DMS153 treated with DMSO at 0.1 percent for 48 hours (cell line): ENCODE data around the gene SP6.
A peak's percentile ranks its signal among the peaks of the same experiment; 100 is the strongest.

ENCODE experiments used
- DNase-seq: peaks from one replicate; lab custom pipeline; 2025; ENCODE audit not compliant: unreplicated experiment; lab: John Stamatoyannopoulos, UW

SP6 gene

DNA sequence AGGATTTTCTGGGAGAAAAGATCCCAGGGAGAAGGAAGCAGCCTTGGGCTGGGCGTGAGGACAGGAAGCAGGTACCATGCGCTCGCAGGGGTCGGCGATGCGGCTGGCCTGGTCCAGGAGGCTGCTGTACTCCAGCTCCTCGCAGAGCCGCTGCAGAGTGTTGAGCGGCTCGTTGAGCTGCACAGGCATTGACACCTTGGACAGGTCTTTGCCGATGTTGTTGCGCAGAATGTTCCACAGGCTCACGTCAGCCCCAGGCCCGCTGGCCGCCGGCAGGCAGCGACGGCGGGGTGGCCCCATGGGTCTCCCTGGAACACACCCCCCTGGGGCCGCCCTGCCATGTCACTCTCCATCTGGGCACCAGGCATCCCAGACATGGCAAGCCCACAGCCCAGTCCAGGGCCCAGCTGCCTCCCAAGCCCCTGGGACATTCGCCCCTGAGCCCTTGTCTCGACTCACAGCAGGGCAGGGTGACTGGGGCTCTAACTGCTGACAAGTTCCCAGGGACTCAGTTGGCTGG is 37.4 kb downstream of the SP6 start:
- DNase-seq = no peak

DNA sequence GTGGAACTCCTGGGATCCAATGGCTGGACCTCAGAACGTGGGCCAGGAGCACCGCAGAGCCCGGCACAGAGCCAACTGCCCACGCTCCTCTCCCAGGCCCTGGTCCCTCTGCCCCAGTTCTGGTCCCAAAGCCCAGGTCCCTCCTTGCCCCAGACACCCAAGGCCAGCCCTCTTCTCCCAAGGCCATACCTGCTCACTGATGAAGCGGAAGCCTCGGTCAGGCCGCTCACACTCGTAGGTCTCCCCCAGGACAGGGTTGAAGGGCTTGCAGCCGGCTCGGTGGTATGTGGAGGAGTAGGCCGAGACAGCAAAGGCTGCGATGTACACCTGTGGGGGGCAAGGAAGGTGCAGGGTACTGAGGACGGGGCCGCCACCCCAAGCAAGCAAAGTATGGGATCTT is 37.9 kb downstream of the SP6 start:
- DNase-seq = no peak

DNA sequence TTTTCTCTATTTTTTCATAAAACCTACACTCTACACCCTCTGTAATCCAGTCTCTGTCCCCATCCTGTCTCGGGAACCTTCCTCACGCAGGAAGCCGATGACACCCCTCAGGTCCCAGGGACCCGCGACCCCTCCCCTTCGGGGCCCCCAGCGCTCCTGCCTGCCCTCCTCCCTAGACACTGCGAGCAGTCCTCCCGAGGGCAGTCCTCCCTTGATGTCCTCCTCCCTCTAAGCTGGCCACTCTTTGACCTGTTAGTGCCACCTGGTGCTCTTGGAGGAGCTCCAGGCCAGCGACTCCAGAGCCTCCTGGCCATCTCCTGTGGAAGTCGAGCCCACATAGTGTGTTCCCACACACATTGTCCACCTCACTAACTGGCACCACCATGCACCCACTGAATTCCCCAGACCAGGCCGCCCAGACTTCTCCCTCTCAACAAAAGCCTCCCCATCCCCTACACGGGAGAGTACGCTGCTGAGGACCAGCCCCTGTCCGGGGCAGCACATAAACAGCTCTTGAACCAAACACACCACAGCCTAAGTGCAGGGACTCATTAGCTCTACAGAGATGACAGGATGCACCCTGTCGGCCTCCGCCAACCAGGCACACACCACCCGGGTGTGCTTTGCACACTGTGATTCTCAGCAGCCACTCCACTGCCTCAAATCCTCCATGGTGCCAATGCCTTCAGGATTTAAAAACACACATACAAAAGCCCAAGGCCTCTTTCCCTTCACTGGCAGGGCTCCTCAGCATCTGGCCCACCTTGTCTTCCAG is 38.6 kb downstream of the SP6 start:
- DNase-seq = no peak

DNA sequence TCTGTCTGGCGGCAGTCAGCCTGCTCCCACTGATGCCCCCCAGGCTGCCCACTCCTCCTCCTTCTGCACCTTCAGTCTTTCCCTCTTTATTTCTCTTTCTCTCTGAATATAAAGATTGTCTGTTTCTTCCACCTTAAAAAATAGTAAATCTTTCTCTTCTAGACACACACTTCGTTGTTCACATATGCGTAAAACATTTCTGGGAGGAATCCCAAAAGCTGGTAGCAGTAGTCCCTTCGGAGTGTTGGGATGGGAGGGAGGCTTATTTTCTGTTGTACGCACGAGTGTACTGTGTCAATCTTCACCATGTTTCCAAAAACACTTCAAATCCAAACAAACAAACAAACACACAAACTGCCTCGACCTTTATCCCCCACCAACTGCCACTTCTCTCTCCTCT is 39.3 kb downstream of the SP6 start:
- DNase-seq = no peak

DNA sequence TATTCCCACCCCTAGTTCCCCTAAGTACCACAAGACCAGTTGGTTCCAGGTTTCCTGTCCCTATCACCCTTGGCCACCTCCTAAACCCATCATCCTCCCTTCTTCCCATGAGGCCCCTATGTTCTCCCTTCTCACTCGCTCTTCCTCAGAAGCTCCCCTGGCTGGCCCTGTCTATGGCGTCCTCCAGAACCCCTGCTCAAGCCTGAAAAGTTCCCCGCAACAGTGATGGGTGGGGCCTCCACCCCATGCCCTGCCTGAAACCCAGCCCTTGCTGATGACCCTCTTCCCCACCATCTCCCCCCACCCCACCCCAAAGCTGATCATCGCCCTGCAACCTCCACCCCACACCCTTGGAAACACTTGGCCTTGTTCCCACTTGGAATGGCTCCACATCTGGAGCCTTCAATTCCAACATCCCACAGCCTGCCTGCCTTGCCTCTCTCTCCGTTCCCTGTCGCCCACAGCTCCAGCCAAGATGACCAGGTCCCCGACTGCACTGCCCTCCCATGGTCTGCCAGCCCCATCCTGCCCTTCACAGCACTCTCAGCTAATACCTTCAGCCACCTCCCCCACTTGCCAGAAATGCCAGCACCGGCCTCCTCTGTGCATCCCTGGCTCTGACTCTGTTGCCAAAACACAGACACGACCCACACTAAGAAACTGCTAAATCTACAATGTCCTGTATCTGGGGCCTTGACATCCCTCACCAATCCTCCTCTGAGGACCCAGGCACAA is 39.9 kb downstream of the SP6 start:
- no peak for DNase-seq

DNA sequence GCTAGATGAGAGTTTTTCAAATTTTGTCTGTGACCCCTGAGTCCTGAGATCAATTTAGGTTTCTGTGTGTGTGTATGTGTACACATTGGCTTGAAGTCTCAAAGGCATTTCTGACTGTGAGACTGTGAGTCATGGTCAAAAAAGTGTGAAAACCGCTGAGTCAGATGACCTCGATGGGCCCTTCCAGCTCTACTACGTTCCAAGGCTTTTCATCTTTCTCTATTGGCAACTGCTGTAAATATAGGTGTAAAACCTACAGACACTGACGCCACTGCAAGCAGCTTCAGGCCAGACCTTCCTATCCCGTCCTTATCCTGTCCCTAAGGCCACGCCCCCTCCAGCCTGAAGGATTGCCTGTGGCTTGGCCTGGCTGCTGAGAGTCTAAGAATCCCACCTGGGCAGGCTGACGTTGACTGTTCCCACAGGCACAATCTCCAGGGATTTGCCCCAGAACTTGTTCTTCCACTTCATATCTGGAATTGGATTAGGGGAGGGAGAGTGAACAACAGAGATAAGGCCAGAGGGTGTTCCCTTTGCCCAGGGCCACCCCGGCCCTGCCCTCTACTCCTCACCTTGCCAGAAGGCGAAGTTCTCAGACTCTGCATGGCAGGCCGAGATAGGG is 40.7 kb downstream of the SP6 start:
- no peak for DNase-seq

DNA sequence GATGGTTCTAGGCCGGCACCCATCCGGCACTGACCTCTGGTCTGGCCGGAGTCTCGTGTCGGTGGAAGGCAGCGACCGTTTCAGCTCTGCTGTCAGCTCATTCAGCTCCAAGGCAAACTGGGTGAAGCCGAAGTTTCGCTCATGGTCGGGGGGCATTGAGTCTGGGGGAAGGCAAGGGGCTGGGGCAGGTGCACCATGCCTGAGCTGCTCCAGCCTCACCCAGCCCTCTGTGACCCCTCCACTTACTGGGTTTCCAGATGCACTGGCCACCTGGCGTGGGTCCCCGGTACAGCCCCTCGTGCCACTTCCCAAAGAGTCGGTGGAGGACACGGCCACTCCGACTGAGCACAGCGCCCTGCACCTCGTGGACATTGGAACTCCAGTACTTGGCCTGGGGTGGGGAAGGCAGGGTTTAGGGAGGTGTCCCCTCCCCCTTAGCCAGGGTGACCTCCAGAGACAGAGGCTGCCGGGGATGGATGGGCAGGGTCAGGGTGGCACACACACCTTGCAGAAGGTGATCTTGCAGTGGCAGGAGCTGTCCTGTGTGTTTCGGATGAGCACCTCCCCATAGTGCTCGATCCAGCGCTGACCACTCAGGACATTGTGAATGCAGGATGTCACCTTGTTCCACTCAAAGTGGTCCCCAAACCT is 42.0 kb downstream of the SP6 start:
- no peak for DNase-seq

DNA sequence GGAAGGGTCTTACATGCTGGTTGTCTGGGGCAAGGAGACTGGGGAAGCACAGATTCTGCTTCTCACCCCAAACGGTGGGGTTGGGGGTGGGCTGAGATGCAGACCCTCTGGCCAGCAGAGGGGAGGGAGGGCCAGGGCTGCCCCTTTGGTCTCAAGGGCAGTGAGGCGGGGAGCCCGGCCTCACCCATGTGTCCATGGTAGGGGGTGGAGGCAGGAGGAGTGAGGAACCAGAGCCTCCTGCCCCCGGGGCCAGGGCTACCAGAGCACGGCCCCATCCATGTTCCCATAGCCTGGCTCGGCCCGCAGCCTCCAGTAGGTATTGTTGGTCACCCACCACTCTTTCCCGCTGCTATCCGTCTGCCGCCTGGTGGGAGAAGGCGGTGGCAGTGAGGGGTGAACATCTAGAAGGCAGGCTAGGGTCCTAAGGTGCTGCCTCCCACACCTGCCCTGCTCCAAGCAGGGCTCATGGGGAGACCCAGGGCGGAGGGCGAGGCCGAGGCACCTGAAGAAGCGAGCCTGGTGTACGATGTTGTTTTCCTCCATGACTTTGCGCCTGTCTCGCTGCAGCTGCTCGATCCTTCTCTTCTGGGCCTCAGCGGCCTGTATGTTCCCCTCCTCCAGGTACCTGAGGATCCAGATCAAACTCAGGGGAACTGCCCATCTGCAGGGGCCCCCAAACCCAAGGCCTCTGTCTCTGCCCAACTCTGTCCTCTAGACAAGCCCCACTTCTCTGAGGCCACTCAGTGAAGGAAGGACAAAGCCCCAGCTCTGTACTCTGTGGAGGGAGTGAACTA is 42.7 kb downstream of the SP6 start:
- DNase-seq = no peak

DNA sequence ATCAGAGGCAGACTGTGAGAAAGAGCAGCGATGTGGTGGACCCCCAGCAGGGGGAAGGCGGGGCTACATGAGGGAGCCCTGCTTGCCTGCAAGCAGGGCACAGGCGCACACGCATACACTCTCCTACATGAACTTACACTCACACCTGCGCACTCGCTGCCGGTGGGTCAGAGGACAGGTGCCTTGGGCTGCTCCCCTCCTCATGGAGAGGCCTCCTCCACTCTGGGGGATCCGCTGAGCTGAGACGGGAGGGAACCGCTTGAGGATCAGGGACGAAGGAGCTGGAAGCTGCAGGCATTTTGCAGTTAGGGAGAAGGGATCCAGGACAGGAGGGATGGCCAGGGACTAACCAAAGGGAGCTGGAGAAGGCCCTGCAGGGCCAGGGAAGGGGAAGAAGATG is 43.5 kb downstream of the SP6 start:
- no peak for DNase-seq

DNA sequence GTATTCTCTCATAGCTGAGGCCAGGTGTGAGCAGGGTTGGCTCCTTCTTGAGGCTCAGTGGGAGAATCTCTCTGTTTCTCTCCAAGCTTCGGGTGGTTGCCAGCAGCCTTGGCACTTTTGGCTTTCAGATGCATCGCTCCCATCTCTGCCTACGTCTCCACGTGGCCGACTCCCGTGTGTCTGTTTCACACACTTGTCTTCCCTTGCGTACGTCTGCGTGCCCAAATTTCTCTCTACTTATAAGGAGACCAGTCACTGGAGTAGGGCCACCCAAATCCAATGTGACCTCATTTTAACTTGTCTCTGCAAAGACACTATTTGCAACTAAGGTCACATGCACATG is 44.1 kb downstream of the SP6 start:
- DNase-seq = no peak

DNA sequence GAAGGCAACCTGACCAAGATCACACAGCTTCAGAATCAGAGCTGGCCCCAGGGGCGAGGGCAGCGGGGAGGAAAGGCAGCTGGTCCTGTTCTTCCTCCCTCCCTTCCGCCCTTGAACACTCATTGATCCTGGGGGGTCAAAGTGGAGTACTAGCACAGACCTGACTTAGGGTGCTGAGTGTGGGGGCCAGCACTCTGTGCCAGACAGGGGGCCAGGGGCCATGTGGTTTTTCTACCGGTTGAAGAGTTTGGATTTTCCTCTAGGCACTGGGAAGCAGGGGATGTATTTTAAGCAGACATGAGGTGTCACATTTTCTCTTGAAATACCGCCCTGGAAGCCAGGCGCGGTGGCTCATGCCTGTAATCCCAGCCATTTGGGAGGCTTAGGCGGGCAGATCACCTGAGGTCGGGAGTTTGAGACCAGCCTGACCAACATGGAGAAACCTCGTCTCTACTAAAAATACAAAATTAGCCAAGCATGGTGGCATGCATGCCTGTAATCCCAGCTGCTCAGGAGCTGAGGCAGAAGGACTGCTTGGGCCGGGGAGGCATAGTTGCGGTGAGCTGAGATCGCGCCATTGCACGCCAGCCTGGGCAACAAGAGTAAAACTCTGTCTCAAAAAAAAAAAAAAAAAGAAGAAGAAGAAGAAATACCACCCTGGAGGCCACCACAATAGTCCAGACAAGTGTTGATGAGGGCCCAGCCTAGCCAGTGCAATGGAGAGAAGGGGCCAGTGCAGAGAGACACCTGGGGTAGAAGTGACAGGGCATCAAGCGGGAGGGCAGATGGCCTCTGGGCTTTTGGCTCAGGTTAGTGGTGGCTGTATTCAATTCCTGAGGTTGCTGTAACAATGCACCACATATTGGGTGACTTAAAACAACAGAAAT is 44.7 kb downstream of the SP6 start:
- no peak for DNase-seq

DNA sequence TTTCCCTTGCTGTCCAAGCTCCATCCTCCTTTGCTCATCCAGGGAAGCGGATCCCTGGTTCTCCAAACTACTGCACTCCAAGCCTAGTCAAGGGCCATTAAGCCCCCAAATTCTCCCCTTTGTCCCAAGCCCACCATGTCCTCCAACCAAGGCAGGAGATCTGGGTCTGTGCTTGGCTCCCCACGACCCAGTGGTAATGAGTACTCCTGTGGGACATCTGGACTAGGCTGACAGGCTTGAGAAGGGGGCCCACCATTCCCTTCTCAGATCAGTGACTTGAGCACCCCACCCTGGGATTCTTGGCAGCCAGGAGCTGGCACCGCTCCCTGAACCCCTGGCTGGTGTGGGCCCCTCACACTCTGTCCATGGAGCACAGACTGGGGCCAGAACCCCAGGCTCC is 46.5 kb downstream of the SP6 start:
- DNase-seq = no peak

DNA sequence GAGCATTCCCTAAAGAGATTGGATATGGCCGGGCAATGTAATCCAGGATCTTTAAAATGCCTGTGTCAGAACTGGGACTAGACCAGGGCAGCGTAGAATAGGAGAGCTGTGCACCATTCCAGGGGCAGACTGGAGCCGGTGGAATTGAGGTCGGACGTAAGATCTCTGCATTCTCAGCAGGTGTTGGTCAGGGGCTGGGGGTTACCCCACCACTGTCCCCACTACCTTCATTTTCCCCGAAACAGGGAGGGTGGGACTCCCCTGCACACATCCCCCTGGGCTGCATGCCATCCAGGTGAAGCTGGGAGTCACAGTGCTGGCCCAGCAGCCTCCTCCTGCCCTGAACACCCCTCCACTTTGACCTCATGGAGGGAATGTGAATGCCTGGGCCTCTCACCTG is 47.2 kb downstream of the SP6 start:
- DNase-seq = no peak

DNA sequence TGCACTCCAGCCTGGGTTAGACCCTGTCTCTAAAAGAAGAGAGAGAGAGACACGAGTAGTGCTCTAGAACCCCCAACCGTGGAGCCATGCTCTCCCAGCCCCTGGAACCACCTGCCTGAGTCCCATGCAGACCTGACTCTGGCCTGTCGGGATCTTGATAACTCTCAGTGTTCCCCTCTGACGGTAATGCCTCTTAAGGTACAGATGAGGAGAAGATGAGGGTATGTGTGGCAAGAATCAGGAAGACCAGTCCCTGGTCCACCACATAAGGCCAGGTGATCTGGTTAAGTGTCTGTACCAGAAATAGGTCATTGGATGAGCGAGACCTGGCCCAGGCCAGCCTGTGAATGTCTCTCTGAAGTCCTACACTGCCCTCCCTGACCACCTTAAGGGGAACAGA is 47.8 kb downstream of the SP6 start:
- no peak for DNase-seq

DNA sequence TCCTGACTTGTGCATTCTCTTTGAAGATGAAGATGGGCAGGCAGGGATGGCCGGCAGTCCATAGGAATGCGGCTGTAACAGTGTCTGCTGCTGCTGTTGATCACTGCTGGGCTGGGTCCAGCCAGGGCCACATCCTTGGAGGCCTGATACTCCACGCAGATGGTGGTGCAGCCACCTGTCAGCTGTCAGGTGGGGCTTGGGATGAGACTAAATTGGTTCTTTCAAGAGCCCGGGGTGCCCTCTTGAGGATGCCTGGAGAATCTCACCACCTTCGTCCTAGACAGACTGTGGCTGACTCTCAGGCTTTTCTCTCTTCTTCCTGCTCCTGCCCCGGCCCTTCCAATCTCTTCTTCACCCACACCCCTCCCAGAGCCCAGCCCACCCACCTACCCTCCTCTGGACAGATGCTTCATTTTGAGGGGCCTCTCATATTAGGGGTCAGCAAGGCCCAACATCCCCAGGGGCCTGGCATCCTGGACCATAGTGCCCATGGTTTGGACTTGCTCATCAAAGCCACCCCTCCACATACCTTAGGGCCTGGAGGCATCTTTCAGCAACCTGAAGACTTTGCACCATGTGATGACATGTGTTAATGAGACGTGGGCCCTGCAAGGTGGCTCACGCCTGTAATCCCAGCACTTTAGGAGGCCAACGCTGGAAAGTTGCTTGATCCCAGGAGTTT is 48.5 kb downstream of the SP6 start:
- peak; percentile 66 for DNase-seq

DNA sequence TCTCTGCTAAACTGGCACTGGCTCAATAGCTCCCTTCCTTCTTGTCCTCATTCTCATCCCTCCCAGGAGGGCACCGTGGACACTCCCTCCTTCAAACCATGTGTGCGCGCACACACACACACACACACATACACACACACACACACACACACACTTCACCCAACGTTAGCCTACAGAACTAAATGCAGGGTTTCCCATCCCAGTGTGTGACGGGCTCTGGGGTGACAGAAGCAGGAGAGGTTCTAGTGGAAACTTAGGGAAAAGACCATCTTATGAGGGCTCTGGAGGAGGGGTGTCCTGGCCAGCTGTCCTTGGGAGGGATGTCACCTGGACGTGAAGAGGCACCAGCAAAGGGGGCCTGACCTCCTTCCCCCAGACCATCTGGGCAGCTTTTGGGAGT is 49.1 kb downstream of the SP6 start:
- no peak for DNase-seq

DNA sequence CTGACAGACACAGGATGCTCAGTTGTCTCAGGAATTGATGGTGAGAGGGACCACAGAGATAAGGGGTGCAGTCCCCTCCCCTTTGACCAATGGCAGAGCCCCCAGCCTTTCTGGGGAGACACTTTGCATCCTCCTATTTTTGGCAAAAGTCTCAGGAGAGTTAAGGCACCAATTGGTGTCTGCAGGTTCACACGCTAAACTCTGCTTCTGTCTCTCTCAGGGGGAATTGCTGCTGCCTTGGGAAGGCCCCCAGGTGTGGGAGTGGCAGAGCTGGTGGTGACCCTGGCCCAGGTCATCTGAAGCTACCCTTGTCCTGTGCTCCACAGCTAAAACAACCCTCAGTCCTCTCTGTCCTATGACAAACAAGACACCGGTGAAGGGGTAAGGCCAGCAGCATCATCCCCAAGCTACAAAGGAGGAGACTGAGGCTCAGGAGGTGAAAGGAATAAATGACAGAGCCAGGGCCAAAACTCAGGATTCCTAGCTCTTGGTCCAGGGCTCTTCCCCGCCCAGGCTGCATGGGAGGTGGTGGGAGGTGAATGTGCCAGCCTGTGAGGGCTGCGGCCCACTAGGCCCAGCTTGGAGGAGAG is 49.7 kb downstream of the SP6 start:
- no peak for DNase-seq

DNA sequence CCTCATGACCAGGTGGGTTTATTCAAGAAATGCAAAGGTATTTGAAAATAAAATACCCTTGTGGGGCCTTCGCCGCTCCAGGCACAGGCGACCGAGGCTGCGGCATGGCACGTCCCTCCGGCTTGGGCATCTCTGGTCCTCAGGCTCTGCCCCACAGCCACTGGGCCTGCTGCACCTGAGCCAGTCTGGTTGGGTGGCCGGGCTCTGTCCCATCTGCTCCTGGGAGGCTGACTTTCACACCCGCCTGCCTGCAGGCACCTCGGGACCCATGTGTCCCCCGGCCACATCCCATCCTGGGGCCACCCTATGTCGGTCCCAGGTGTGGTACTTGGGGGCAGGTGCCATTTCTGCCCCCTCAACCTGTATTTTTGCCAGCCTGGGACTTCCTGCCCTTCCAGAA is 50.3 kb downstream of the SP6 start:
- no peak for DNase-seq

DNA sequence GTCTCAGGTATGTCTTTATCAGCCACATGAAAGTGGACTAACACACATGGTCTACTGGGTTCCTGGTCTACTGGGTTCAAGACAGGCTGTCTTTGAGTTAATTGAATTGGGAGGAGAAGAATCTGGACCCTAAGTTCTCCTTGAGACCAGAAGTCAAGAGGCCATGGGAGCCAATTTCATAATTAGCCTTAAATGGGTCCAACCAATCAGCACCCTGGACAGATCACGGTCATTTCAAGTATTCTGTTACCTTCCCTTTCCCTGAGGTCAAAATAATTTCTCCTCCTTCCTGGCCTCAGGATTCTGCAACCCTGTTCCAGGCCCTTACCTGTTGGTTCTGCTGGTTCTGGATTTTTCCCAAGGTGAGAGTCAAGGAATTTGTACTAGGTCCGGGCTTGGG is 53.2 kb downstream of the SP6 start:
- DNase-seq = no peak
